ENCODE data around the gene RCL1.

The RCL1 gene

DNA sequence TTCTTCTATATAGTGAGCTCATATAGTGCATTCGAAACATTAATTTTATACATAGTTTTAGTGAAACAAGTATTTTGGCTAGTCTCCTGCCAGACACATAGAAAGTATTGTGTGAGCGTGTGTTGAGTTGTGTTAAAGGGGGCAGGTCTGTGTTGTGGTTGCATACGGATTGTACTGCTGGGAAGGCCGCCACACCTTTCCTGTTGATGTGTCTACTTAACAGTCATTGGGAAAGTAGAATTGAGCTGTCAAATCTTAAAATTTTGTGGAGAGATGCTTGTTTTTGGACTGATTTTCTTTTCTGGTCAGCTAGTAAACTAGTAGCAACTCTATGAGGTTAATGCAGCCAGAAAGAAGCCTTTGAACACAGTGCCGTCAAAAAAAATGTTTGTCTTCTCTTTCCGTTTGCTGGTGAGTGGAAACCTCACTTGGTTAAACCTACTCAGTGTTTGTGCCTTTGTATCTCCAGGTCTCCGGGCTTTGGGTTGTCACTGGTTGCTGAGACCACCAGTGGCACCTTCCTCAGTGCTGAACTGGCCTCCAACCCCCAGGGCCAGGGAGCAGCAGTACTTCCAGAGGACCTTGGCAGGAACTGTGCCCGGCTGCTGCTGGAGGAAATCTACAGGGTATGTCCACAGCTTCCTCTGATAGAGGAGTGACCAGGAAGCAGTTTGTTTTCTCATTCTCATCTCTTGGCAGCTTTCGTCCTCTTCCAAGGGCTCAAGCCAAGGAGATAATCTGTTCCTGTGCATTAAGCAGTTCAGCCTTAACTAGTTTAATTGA is 51.5 kb downstream of the RCL1 start:
- DNase-seq, result no peak

DNA sequence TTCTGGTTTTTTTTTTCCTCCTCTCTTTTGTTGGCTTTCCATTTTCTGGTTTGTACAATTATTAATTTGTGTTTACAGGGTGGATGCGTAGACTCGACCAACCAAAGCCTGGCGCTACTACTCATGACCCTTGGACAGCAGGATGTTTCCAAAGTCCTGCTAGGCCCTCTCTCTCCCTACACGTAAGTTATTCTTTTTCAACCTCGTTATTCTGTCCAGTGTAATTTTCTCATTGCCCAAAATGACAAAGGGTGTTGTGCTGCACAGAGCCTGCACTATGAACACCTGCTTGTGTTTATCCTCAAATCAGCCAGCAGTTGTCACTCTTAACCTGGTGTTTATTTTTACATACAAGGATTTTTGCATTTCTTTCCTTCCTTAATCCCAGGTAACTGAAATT is 56.6 kb downstream of the RCL1 start:
- DNase-seq, result no peak

DNA sequence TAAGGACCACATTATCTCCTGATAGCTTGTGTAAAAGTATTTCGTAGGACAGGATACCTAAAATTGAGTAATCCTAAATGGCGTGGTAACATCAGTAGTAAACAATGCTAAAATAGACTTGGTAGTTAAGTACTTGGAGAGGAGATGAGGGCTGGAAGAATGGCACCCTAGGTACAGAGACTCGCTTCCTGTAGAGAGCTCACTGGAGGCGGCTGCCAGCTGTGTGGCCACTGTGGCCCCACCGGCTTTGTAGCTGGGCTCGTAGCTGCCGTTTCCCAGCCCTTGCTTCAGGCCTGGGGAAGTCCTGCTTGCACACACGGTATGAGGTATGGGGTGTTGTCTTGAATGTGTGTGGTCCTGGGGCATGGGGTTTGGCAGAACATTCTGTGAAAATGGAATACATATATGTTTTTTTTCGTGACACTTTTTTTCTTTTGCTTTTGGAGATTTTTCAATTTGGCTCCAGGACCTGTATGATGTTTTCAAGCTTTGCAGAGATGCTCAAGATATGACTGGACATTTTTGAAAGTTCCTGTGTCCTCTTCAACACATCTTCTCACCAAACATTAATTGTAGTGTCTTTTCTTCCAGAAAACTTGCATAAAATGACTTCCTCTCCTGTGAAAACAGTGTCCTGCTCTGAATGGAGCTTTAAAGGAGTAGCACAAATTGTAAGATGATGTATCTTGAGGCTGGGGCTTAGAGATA is 58.0 kb downstream of the RCL1 start:
- DNase-seq, result no peak

DNA sequence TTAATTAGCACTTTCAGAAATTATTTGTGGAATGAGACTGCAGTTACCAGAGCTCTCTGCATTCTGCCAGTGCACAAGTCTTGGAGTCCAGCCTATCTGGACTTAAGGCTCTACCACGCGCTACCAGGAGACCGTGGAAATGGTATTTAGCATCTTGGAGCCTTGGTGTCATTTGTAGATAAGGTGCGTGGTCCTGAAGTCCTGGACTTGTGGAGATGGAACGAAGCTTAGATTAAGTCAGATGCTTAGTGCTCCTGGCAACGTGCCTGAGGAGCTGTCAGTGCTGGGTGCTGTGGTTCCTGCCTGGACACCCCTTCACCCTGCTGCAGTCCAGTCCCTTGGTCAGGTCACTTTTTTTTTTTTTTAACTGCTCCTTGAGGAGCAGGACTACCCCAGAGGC is 59.7 kb downstream of the RCL1 start:
- DNase-seq, result no peak

DNA sequence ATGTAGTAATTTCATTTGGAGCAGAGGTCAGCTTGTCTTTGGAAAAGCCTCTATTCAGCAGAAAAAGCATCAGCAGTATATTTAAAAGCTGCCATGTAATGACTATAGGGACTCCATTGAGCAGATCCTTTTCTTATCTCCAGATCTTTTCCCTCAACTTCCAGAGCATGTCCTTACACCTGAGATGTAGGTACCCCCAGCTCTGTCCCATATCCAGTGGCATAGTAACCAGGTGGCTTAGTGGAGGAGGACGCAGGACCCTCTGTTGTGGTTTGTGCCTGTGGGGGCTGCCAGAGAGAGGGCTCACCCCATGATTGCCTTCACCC is 61.5 kb downstream of the RCL1 start:
- no peak for DNase-seq

DNA sequence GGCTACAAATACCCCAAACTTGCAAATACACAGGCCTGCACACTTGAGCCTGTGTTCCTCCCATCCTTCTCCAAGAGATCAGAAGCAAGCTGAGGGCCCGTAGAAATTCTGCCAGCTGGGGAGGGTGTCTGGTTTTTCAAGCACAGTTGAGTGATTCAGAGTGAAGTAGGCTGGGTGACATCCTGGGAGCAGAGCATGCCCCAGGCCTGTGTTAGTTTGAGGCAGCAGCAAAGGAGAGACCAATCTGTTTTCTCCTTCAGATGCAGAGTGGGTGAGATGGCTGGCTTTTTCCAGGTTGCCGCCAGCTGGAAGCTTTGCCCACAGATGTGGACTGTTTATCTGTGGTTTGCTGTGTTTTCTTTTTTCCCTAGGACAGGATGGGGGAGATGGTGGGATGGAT is 63.1 kb downstream of the RCL1 start:
- DNase-seq, result no peak

DNA sequence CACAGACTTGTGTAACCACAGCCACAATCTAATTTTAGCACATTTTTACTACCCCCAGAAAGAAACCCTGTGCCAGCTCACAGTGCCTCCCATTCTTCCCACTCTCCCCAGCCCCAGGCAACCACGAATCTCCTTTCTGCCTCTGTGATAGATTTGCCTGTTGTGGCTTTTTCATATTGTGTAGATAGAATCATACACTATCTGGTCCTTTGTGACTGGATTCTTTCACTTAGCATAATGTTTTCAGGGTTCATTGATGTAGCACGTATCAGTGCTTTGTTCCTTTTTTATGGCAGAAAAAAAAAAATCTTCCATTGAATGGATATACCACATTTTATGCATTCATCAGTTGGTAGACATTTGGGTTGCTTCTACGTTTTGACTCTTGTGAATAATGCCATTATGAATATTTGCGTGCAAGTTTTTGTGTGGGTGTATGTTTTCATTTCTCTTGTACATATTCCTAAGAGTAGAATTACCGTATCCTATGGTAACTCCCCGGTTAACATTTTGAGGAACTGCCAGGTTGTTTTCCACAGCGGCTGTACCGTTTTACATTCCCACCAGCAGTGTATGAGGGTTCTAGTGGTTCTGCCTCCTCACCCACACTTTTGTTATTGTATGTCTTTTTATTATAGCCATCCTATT is 64.5 kb downstream of the RCL1 start:
- no peak for DNase-seq

DNA sequence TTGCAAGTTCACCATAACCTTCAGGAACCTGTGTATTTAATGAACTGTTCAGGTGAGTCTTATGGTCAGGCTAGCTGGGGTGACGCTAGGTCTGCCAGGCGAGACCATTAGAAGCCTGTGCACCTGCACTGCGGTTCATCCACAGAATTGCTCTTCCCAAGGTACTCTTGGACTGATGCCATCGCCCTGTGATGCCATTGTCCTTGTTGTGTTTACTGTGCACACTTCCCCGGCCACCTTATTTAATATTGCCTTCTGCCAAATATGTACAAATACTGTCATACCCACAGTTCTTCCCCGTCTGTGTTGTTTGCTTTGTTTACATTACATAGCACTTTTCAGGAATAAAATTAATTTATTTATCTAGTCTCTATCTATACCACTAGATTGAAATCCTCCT is 66.3 kb downstream of the RCL1 start:
- no peak for DNase-seq

DNA sequence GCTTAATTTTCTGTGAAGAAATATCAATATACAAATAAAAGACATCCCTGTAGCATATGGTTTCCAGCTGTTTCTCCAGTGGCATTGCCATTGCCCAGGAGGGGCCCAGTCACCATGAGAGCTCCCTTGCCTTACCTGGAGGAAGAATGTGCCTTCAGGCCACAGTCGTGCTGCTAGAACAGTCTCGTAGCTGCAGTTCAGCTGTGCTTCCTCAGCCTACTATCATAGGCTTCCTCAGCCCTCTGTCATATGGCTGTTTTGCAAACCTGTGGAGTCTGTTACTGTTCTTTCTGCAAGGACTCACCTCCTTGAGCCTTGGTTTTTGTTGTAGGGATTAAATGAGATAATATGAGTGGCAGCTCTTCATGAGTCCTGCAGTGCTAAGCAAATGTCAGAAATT is 67.6 kb downstream of the RCL1 start:
- DNase-seq, result no peak

DNA sequence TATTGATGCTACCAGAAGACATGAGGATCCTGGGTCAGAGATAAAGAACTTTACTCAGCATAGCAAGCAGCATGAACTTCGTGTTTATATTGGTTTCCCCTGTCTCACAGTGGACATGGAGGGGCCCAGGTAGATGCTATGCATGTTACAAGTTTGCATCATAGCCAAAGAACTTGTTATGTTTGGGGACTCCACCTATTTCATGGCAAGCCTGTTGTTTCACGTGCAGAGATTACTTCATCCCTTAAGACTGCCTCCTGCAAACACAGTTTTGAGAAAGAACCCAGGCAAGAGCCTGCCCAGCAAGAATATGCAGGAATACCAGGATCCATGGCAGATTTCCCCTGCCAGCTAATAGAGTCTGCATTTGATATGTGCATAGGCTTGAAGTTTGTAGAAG is 68.4 kb downstream of the RCL1 start:
- DNase-seq, result no peak

DNA sequence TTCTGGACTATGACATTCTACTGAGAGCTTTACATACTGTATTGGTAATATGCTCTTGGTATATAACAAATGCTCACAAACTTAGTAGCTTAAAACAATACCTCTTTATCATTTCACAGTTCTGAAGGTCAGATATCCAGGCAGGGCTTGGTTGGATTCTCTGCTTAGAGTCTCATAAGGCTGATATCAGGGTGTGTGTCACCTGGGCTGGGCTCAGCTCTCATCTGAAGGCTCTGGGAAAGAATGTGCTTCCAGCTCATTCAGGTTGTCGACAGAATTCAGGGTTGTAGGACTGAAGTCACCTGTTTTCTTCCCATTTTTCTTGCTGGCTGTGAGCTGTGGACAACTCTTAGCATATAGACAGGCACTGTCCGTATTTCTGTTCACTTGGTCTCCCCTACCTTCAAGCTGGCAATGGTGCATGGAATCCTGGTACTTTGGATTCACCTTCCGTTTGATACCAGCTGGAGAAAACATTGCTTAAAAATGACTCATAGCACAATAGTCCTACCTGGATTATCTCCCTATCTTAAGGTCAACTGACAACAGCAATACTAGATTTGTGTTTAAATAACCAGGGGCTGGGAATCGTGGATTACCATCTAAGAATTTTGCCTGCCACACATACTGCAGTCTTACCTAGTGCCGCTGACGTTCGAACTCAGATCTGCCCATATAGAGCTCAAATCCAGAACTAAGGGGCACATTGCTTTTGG is 69.2 kb downstream of the RCL1 start:
- DNase-seq, result no peak

DNA sequence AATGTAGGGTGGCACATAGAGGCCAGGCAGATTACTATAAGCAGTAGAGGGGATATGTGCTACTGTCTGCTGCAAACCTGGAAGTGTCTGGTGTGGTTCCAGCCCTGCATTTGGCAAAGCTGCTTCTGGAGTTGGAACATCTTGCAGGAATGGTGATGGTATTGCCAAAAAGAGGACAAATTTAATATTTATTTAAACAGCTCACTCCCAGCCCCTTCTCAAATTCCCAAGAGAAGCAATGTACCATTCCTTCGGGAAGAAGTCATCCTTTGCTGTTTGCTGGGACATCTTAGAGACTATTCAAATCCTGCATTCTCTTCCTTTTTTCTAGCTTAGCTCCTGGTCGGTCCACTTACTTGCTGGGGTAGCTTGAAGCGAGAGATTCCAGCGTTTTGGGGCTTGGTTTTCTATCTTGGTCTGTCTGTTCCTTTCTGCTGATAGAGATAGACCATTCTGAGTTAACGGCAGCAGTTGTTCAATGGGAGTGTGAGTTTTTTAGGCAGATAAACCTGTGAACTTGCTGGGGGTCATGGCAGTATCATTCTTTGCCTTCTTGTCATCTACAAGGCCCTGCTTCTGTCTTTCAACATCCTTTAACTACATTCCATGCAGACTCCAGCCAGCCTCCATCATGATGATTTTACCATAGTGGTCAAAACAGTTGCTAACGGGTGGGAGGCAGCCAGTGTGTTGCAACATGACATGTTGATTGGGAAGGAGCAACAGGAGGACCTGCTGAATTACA is 69.9 kb downstream of the RCL1 start:
- no peak for DNase-seq

DNA sequence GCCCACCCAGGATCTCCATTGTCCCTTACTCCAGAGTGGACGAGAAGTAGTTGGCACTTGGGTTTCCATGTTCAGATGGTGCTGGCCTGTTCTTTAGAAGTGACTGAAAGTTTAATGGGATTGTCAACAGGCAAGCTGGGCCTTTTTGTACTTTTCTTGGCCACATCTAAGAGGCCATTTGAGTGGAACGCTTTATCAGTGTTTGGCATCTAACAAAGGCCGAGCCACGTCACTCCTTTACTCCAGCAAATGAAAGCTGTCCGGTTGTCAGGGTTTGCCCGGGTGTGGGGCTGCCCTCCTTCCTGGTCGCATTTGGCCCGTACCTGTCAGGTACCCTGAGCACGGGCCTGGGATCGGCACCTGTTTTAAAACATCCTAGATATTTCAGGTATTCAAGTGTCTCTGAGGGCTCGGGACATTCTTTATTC is 71.5 kb downstream of the RCL1 start:
- no peak for DNase-seq

DNA sequence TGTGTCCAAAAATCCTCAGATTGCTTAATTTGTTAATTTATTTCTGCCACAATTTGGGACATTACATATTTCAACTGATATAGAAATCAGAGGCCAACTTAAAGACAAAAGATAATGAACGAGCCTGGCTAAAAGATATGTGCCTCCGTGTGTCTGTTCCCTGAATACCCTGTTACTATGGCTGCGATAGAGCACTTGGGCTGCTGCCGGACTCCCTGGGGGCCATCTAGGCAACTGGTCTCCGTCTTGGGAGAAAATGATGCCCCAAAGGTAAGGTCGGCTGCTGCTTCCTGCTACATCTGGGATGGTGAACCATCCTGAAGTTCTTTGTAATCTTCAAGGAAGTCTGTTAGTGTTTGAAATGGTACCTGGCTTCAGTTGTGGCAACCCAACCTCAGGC is 72.0 kb downstream of the RCL1 start:
- no peak for DNase-seq

DNA sequence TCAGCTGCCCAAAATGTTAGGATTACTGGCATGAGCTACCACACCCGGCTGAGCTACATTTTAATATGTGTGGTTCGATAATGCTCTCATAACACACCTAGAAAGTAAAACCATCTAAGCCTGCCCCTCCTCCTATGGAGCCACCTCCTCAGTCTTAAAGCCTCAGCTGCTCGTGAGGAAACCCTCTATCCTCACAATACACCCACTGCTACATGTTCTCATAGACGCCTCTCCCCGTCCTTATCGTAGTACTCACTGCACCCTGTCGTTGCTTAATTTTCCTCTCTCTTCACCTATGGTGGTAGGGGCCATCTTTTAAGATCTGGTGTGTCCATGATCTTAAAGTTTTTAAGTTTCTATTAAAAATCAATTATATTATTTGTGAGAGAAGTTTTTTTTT is 72.9 kb downstream of the RCL1 start:
- DNase-seq, result no peak

DNA sequence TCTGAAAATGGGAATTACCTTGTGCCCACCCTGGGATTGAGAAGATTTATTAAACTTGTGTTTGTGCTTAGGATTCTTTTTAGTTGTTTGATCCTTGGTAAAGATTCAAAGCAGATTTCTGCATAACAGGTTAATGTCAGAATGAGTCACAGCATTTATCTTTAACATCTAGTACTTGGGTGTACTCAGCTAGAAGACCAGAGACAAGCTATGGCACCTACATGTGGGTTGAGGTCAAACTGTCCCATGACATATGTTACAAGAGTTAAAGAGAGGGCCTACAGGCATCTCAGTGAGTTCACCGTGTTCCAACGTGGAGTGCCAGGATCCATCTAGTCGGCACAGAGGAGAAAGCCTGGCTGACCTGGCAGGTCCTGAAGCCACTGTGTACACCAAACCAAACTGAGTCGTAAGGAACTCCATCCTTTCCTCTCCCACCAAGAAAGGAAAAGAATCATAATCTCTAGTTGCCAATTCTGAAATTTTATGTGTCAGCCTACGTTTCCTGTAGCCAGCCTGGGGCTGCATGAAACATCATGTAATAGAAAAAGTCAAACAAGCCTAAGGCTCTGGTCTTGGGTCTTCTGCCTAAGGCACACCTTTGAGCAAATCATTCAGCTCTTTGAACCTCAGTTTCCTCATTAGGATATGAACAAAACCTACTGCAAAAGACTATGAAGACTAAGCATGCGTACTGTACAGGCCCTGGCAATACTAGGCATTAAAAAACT is 73.7 kb downstream of the RCL1 start:
- DNase-seq, result no peak

DNA sequence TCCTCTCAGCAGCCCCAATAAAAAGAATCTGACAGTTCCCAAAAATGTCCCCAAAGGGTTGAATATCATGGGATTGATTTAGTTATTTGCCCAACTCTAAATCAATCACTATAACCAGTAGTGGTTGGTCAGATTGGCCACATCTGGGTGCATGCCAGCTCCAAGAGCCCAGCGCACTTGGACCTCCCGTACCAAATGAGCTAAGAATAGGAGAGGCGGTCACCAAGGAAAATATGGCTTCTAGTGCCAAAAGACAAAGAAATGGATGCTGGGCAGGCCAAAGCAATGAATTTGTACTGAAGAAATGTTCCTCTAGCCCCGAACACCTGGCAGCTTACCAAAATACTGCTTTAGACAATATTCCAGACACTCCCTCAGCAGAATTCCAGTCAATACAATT is 80.3 kb downstream of the RCL1 start:
- no peak for DNase-seq

DNA sequence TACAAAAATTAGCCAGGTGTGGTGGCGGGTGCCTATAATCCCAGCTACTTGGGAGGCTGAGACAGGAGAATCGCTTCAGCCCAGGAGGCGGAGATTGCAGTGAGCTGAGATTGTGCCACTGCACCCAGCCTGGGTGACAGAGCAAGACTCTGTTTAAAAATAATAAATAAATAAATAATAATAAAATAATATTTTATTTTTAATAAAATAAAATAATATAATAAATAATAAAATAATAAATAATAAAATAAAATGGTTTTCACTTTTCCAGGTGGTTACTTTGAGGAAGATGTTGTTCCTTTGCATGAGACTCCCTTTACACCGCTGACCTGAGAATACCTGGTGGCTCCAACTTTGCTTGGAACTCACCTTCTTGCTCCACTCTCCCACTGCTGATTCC is 82.8 kb downstream of the RCL1 start:
- no peak for DNase-seq

DNA sequence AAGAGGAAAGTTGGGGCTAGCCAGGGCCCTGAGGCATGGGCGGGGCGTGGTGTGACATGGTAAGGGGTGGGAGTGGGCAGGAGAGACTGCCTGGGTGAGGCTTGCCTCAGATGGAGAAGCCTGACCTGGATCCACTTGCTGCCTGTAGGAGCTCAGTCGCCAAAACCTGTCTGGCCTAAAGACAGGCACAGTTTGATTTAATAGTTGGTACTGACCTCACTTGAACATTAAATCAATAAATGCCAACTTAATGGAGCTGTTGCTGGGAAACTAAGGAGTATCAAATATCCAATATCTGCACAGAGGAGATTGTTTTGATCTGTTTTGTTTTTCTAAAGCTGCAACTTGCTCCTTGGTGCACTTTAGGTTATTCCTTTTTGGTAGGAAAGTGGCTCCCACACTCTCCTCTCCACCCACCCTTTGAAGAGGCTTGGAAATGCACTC is 86.4 kb downstream of the RCL1 start:
- DNase-seq, result no peak

DNA sequence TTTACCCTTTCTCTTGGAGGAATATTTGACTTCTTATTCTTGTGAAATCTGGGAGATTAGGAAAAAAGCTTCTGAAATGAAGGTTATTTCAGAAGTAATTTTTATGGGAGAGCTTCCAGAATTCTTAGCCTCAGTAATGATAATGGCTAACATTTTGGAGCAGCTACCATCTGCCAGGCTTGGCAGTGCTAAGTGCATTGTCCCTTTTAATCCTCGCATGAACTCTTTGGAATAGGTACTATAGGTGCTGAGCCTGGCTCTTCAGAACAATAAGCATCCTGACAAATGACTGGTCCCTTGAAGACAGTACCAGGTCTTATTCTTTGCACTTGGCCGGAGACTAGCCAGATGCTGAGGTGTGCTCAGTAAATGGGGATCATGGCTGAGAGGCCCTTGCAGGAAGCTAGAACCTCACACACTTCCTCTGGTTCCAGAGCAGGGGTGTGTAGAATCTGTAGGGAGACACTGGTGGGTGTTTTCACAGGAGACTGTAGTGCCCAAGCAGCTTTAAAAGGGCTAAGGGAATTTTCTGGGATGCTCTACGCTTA is 90.7 kb downstream of the RCL1 start:
- no peak for DNase-seq

DNA sequence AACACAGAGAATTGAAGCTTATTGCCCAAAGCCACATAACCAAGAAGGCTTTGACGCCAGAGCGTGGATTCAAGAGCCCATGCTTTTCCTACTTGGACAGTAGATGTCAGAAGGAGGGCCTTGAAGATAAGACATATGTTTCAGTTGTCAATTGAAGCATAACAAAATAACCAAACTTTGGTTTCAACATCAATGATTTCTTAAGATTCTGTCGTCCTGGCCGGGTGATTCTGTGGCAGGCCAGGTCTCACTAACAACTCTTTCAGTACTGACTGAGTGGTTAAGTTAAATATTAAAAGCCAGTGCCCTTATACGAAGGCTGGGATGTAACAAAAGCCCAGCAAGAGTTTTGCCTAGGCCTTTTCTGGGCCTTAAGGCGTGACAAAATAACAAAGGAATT is 94.0 kb downstream of the RCL1 start:
- no peak for DNase-seq

DNA sequence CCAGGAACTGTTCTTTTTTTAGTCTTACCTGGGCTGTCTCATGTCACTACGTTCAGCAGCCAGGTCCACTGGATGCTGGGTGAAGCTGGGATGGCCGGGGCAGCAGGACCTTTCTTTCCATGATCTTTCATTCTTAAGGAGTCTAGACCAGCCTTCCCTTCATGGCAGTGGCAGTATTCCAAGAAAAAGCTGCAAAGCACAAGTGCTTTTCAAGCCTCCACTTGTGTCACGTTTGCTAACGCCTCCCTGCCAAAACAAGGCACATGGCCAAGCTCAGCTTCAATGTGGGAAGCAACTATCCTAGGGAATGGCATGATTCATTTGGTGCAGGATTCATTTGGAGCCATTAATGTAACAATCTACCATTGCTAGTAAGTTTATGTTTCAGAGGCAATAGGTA is 94.8 kb downstream of the RCL1 start:
- DNase-seq, result no peak

Data from suppressor macrophage treated with lipopolysaccharide for 1 hour (primary cell).